ENCODE data around the gene AURKA.
"Not testable (repeated sequence)": the region's sequence is repeated elsewhere in the genome, so short reads cannot be mapped to it uniquely, and the experiment has no call there.

AURKA gene

GRCh38 chr20:56353356-56353755 is 38.7 kb downstream of the AURKA start:
- no peak for DNase-seq

- DNase-seq, result no peak
These were observed 39.5 kb downstream of the AURKA start for GRCh38 chr20:56352345-56353055.

GRCh38 chr20:56350842-56351241 is 41.2 kb downstream of the AURKA start:
- DNase-seq, result no peak

GRCh38 chr20:56348746-56349145 is 43.3 kb downstream of the AURKA start:
- DNase-seq, result no peak

- no peak for DNase-seq
These were observed 43.7 kb downstream of the AURKA start for GRCh38 chr20:56348305-56348693.

- DNase-seq, result no peak
These were observed 44.2 kb downstream of the AURKA start for GRCh38 chr20:56347628-56348304.

- no peak for DNase-seq
These were observed 46.1 kb downstream of the AURKA start for GRCh38 chr20:56345911-56346310.

- DNase-seq, result no peak
These were observed 48.1 kb downstream of the AURKA start for GRCh38 chr20:56343861-56344381.

- no peak for DNase-seq
These were observed 49.2 kb downstream of the AURKA start for GRCh38 chr20:56342783-56343182.

- not testable (repeated sequence) for DNase-seq
These were observed 55.3 kb downstream of the AURKA start for GRCh38 chr20:56336709-56337108.

GRCh38 chr20:56328861-56329260 is 63.2 kb downstream of the AURKA start:
- no peak for DNase-seq

- no peak for DNase-seq
These were observed 67.2 kb downstream of the AURKA start for GRCh38 chr20:56324806-56325205.

GRCh38 chr20:56323656-56324055 is 68.4 kb downstream of the AURKA start:
- DNase-seq, result no peak

- no peak for DNase-seq
These were observed 68.8 kb downstream of the AURKA start for GRCh38 chr20:56323206-56323605.

GRCh38 chr20:56322681-56323080 is 69.3 kb downstream of the AURKA start:
- no peak for DNase-seq

Data from SW 1271 (cell line).